Liver (tissue), 9 donors: ENCODE results near the gene ZSCAN31. TPM values are rescaled to one million over a fixed set of nuclear protein-coding genes. Genes with fewer than 3 reads are reported as not detected.
A peak's percentile ranks its signal among the peaks of the same experiment; 100 is the strongest.

Experiments
- DNase-seq: peaks from one replicate; pipeline ENCODE4 v3.0.0-alpha.2; 2017; ENCODE audit warnings: low spot score
- H3K27ac ChIP-seq, 2 donors: one replicate each; pipeline ENCODE4 v1.7.0; 2013; ENCODE audit warnings: inconsistent platforms in 2 of 2, low read length in 2 of 2, control low read depth in 1 of 2, low read depth in 1 of 2, mild to moderate bottlenecking in 1 of 2
- H3K27me3 ChIP-seq, 4 donors: one replicate each; pipeline versions ENCODE4 v1.6.1 to v1.7.0; 2013; ENCODE audit warnings: low read length in 3 of 4, inconsistent platforms in 1 of 4, mild to moderate bottlenecking in 1 of 4, moderate library complexity in 1 of 4; ENCODE audit not compliant: control insufficient read depth in 4 of 4, insufficient read depth in 4 of 4
- H3K36me3 ChIP-seq, 4 donors: one replicate each; pipeline versions ENCODE4 v1.6.1 to v1.7.0; 2013; ENCODE audit warnings: low read length in 3 of 4, mild to moderate bottlenecking in 3 of 4, low read depth in 1 of 4, moderate library complexity in 1 of 4; ENCODE audit not compliant: control insufficient read depth in 4 of 4, insufficient read depth in 3 of 4
- H3K4me1 ChIP-seq, 4 donors: one replicate each; pipeline versions ENCODE4 v1.6.1 to v1.7.0; 2013; ENCODE audit warnings: low read length in 3 of 4, mild to moderate bottlenecking in 3 of 4, moderate library complexity in 1 of 4; ENCODE audit not compliant: control insufficient read depth in 4 of 4, insufficient read depth in 4 of 4
- H3K4me3 ChIP-seq, 3 donors: one replicate each; pipeline versions ENCODE4 v1.6.1 to v1.7.0; 2013; ENCODE audit warnings: low read length in 3 of 3, control low read depth in 1 of 3, low read depth in 1 of 3, mild to moderate bottlenecking in 1 of 3
- H3K9ac ChIP-seq, 2 donors: one replicate each; pipeline ENCODE4 v1.7.0; 2013; ENCODE audit warnings: low read length in 2 of 2, mild to moderate bottlenecking in 2 of 2, moderate library complexity in 2 of 2, control low read depth in 1 of 2, low read depth in 1 of 2
- H3K9me3 ChIP-seq, 4 donors: one replicate each; pipeline versions ENCODE4 v1.6.1 to v1.7.0; 2013; ENCODE audit warnings: low read length in 3 of 4; ENCODE audit not compliant: control insufficient read depth in 4 of 4
- EGR1 ChIP-seq, 2 donors: IDR thresholded peaks; 2 replicates each; pipeline ENCODE4 v1.6.1; 2016 to 2018; ENCODE audit warnings: antibody characterized with exemption in 2 of 2, low read depth in 2 of 2
- FOXA1 ChIP-seq: IDR thresholded peaks from 2 replicates; pipeline ENCODE4 v1.6.1; 2016; ENCODE audit warnings: antibody characterized with exemption
- FOXA2 ChIP-seq: IDR thresholded peaks from 2 replicates; pipeline ENCODE4 v1.6.1; 2016; ENCODE audit warnings: antibody characterized with exemption
- GABPA ChIP-seq, 2 donors: IDR thresholded peaks in 1 of 2; conservative IDR thresholded peaks in 1 of 2; 2 replicates each; pipeline ENCODE4 v1.6.1; 2016; ENCODE audit warnings: antibody characterized with exemption in 2 of 2, mild to moderate bottlenecking in 1 of 2, moderate library complexity in 1 of 2
- HNF4A ChIP-seq, 2 donors: conservative IDR thresholded peaks; 2 replicates each; pipeline ENCODE4 v1.6.1; 2016; ENCODE audit warnings: antibody characterized with exemption in 2 of 2, mild to moderate bottlenecking in 2 of 2
- HNF4G ChIP-seq: IDR thresholded peaks from 2 replicates; pipeline ENCODE4 v1.6.1; 2016; ENCODE audit warnings: antibody characterized with exemption
- JUND ChIP-seq, 2 donors: IDR thresholded peaks; 2 replicates each; pipeline ENCODE4 v1.6.1; 2016; ENCODE audit warnings: antibody characterized with exemption in 2 of 2
- NR2F2 ChIP-seq: IDR thresholded peaks from 2 replicates; pipeline ENCODE4 v1.6.1; 2016; ENCODE audit warnings: antibody characterized with exemption
- RAD21 ChIP-seq, 2 donors: IDR thresholded peaks; 2 replicates each; pipeline ENCODE4 v1.6.1; 2016; ENCODE audit warnings: antibody characterized with exemption in 2 of 2, mild to moderate bottlenecking in 2 of 2
- RXRA ChIP-seq, 2 donors: IDR thresholded peaks; 2 replicates each; pipeline ENCODE4 v1.6.1; 2017 to 2018; ENCODE audit warnings: antibody characterized with exemption in 2 of 2, mild to moderate bottlenecking in 1 of 2
- SP1 ChIP-seq: IDR thresholded peaks from 2 replicates; pipeline ENCODE4 v1.6.1; 2018; ENCODE audit warnings: antibody characterized with exemption, mild to moderate bottlenecking
- TAF1 ChIP-seq: conservative IDR thresholded peaks from 2 replicates; pipeline ENCODE4 v1.6.1; 2016; ENCODE audit warnings: antibody characterized with exemption, mild to moderate bottlenecking
- YY1 ChIP-seq: IDR thresholded peaks from 2 replicates; pipeline ENCODE4 v1.6.1; 2016; ENCODE audit warnings: antibody characterized with exemption, mild to moderate bottlenecking
- WGBS: extraction: QIAGEN DNeasy Blood & Tissue Kit; methylation state at CpG from one replicate; pipeline ENCODE4 v1.1.7; 2013; 5-methylcytosine and 5-hydroxymethylcytosine counted together
- polyA plus RNA-seq, 2 donors: library from polyadenylated mRNA; stranded (reverse) in 1 of 2; unstranded in 1 of 2; fragments of 200-250 nt in 1 of 2; fragments of >200 nt in 1 of 2; fragmentation: Nextera tagmentation in 1 of 2; extraction: Ambion mirVana in 1 of 2; gene quantifications; one replicate each; pipeline versions ENCODE4 v1.2.1 to v1.2.3, GENCODE V29; 2013 to 2015
- total RNA-seq, 2 donors: library from RNA; depleted of rRNA; stranded (reverse); fragments of >200 nt; gene quantifications; one replicate each; pipeline ENCODE4 v1.2.3, GENCODE V29; 2014
- TF ChIP-seq, protein P1 (sequence below): IDR thresholded peaks from 2 replicates; pipeline ENCODE4 v1.6.1; 2016; ENCODE audit warnings: antibody characterized with exemption
- TF ChIP-seq, protein P2 (sequence below): IDR thresholded peaks from 2 replicates; pipeline ENCODE4 v1.6.1; 2016; ENCODE audit warnings: antibody characterized with exemption
- TF ChIP-seq, protein P3 (sequence below): fragments of 150-350 bp; IDR thresholded peaks from 2 replicates; pipeline ENCODE4 v1.5.1; 2017; ENCODE audit warnings: improper control_type of control experiment, low read depth, low read length; ENCODE audit not compliant: missing input control
- TF ChIP-seq, protein P4 (sequence below): IDR thresholded peaks from 2 replicates; pipeline ENCODE4 v1.6.1; 2016; ENCODE audit warnings: antibody characterized with exemption, mild to moderate bottlenecking
- TF ChIP-seq, protein P5 (sequence below): IDR thresholded peaks from 2 replicates; pipeline ENCODE4 v1.6.1; 2016; ENCODE audit warnings: antibody characterized with exemption
- donor health status: healthy.
- donor health status: healthy.
- donor health status: healthy.
- donor health status: healthy.
- donor health status: healthy.

Gene ZSCAN31
- total and polyA plus RNA-seq, 4 donors = 3.3 to 10.2 (median 3.7) TPM

DNA sequence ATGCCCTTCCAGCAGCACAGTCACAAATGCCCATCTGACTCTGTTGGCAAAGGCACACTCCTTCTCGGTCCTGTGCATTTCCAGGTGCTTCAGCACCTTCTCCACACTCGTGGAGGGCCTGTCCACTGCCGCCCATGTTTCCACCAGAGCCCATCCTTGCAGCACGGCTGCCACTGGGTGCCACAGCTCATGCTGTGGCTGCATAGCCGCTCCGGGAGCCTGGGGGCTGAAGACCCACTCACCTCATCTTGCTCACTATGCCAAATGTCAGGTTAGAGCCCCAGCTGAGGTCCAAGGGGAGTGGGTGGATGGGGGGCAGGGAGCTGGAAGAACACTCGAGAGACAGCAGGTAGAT is 20.7 kb upstream of the ZSCAN31 start:
- H3K27ac ChIP-seq = peak overlapping the region in 1 of 2 donors; percentile 92
- H3K9me3 ChIP-seq = no peaks in the 10 kb centered on the region
- DNase-seq = no peak
- WGBS = 69% methylated on average over 7 of the region's 7 CpGs
- H3K4me3 ChIP-seq = no peak overlapping the region
- H3K36me3 ChIP-seq = peaks cover 0 to 3% (median 1%) of the 10 kb centered on the region in 4 donors
- H3K27me3 ChIP-seq = no peaks in the 10 kb centered on the region
- TF ChIP-seq SP1 (no peak), JUND (IDR thresholded peaks at IDR 0.05) (no peak), TAF1 (no peak), GABPA (IDR thresholded peaks at IDR 0.05 in 1 of 2, conservative IDR thresholded peaks at IDR 0.05 in 1 of 2) (no peak)
- TF ChIP-seq, protein P1, sequence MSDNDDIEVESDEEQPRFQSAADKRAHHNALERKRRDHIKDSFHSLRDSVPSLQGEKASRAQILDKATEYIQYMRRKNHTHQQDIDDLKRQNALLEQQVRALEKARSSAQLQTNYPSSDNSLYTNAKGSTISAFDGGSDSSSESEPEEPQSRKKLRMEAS = no peak
- TF ChIP-seq, protein P2, sequence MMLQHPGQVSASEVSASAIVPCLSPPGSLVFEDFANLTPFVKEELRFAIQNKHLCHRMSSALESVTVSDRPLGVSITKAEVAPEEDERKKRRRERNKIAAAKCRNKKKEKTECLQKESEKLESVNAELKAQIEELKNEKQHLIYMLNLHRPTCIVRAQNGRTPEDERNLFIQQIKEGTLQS = no peak
- no peak overlapping the region for H3K9ac ChIP-seq
- H3K4me1 ChIP-seq = peaks cover 4 to 22% (median 17%) of the 10 kb centered on the region in 4 donors

DNA sequence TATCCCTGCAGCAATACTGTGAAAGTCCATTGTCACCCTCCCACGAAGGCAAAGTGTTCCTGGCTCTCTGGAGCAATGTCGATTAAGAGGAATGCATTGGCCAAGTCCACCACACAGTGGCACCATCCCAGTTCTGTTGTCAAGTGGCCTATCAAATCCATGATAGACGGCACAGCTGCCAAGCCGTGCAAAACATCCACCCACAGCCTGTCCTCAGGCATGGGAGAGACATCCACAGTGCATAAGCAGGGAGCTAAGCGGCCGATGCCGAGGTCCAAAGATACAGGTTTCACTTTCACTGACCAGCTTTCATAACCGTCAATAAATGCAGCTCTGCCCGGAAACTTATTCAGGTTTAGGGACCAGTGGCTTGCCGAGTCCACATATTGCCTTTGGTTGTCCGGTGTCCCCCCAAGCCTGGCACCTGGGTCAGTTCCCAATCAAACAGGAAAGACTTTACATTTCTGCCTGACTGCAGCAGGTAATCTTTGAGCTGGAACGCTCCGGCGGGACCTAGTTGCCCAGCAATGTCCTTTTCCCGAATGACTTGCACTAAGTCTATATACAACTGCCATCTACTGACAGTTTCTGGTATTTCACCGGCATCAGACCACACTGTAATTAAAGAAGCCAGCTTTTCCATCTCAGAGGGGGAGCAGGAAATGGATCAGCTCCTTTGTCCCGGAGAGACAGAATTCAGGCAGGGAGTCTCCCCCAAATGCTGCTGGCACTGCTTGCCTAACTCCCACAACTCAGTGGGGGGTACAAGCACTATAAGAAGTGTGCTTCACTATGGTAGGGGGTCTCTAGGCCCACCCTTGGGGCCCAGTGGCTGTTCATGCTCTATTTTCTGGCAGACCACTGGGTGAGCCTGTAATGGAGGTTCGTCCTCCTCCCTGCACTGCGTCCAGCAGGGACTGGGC is 20.1 kb upstream of the ZSCAN31 start:
- peak; percentile 77 for DNase-seq
- 2% methylated on average over 19 of the region's 19 CpGs for WGBS
- no peaks in the 10 kb centered on the region for H3K27me3 ChIP-seq
- H3K9me3 ChIP-seq = no peaks in the 10 kb centered on the region
- peak overlapping the region; percentile 83 to 92 for H3K27ac ChIP-seq
- peak overlapping the region; percentile 67 to 71 (median 69) for H3K4me3 ChIP-seq
- H3K4me1 ChIP-seq = peaks cover 4 to 26% (median 20%) of the 10 kb centered on the region in 4 donors
- peaks cover 0 to under 1% (median 0%) of the 10 kb centered on the region in 4 donors for H3K36me3 ChIP-seq
- H3K9ac ChIP-seq = peak overlapping the region; percentile 66 to 91
- TF ChIP-seq SP1 = peak; percentile 60
- TF ChIP-seq RAD21 (IDR thresholded peaks at IDR 0.05) = peak; percentile 93 to 96
- TF ChIP-seq HNF4A (conservative IDR thresholded peaks at IDR 0.05) = peak; percentile 55 to 65
- TF ChIP-seq, protein P3, sequence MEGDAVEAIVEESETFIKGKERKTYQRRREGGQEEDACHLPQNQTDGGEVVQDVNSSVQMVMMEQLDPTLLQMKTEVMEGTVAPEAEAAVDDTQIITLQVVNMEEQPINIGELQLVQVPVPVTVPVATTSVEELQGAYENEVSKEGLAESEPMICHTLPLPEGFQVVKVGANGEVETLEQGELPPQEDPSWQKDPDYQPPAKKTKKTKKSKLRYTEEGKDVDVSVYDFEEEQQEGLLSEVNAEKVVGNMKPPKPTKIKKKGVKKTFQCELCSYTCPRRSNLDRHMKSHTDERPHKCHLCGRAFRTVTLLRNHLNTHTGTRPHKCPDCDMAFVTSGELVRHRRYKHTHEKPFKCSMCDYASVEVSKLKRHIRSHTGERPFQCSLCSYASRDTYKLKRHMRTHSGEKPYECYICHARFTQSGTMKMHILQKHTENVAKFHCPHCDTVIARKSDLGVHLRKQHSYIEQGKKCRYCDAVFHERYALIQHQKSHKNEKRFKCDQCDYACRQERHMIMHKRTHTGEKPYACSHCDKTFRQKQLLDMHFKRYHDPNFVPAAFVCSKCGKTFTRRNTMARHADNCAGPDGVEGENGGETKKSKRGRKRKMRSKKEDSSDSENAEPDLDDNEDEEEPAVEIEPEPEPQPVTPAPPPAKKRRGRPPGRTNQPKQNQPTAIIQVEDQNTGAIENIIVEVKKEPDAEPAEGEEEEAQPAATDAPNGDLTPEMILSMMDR = peak; percentile 98
- TF ChIP-seq FOXA1 = peak; percentile 19
- peak; percentile 82 for TF ChIP-seq YY1
- TF ChIP-seq JUND (IDR thresholded peaks at IDR 0.05) = no peak
- peak; percentile 23 to 33 for TF ChIP-seq RXRA (IDR thresholded peaks at IDR 0.05)
- TF ChIP-seq, protein P4, sequence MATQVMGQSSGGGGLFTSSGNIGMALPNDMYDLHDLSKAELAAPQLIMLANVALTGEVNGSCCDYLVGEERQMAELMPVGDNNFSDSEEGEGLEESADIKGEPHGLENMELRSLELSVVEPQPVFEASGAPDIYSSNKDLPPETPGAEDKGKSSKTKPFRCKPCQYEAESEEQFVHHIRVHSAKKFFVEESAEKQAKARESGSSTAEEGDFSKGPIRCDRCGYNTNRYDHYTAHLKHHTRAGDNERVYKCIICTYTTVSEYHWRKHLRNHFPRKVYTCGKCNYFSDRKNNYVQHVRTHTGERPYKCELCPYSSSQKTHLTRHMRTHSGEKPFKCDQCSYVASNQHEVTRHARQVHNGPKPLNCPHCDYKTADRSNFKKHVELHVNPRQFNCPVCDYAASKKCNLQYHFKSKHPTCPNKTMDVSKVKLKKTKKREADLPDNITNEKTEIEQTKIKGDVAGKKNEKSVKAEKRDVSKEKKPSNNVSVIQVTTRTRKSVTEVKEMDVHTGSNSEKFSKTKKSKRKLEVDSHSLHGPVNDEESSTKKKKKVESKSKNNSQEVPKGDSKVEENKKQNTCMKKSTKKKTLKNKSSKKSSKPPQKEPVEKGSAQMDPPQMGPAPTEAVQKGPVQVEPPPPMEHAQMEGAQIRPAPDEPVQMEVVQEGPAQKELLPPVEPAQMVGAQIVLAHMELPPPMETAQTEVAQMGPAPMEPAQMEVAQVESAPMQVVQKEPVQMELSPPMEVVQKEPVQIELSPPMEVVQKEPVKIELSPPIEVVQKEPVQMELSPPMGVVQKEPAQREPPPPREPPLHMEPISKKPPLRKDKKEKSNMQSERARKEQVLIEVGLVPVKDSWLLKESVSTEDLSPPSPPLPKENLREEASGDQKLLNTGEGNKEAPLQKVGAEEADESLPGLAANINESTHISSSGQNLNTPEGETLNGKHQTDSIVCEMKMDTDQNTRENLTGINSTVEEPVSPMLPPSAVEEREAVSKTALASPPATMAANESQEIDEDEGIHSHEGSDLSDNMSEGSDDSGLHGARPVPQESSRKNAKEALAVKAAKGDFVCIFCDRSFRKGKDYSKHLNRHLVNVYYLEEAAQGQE = peak; percentile 77
- TF ChIP-seq, protein P5, sequence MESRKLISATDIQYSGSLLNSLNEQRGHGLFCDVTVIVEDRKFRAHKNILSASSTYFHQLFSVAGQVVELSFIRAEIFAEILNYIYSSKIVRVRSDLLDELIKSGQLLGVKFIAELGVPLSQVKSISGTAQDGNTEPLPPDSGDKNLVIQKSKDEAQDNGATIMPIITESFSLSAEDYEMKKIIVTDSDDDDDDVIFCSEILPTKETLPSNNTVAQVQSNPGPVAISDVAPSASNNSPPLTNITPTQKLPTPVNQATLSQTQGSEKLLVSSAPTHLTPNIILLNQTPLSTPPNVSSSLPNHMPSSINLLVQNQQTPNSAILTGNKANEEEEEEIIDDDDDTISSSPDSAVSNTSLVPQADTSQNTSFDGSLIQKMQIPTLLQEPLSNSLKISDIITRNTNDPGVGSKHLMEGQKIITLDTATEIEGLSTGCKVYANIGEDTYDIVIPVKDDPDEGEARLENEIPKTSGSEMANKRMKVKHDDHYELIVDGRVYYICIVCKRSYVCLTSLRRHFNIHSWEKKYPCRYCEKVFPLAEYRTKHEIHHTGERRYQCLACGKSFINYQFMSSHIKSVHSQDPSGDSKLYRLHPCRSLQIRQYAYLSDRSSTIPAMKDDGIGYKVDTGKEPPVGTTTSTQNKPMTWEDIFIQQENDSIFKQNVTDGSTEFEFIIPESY = no peak
- no peak for TF ChIP-seq TAF1
- TF ChIP-seq GABPA (IDR thresholded peaks at IDR 0.05 in 1 of 2, conservative IDR thresholded peaks at IDR 0.05 in 1 of 2) = peak in 1 of 2 donors; percentile 73
- no peak for TF ChIP-seq NR2F2
- peak; percentile 1 for TF ChIP-seq HNF4G
- TF ChIP-seq, protein P1 = peak; percentile 34
- peak; percentile 38 for TF ChIP-seq FOXA2
- TF ChIP-seq EGR1 (IDR thresholded peaks at IDR 0.05; ENCODE audit: low read depth in 2 of 2) = no peak
- TF ChIP-seq, protein P2 = peak; percentile 56
